DMS53 treated with DMSO at 0.1 percent for 48 hours (cell line): ENCODE results near the gene ZNF444.

Source experiments
- DNase-seq: peaks from one replicate; lab custom pipeline; 2025; ENCODE audit not compliant: unreplicated experiment; lab: John Stamatoyannopoulos, UW

The ZNF444 gene

DNA sequence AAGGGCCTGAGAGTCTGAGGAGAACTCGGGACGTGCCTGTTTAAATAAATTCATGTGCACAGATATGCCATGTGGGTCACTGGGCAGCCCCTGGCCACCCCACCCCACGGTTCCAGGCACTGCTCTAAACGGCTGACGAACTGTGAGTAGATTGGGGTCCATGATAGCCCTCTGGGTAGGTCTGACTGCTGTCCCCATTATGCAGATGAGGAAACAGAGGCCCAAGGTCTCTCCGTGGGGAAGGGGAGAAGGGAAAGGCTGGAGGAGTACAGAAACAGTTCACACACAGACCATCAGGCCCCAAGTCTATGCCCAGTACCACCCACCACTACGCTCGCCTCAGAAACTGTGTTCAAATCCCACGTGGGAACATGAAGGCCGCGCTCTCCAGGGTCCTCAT, 34.1 kb upstream of the ZNF444 start:
- DNase-seq: no peak

DNA sequence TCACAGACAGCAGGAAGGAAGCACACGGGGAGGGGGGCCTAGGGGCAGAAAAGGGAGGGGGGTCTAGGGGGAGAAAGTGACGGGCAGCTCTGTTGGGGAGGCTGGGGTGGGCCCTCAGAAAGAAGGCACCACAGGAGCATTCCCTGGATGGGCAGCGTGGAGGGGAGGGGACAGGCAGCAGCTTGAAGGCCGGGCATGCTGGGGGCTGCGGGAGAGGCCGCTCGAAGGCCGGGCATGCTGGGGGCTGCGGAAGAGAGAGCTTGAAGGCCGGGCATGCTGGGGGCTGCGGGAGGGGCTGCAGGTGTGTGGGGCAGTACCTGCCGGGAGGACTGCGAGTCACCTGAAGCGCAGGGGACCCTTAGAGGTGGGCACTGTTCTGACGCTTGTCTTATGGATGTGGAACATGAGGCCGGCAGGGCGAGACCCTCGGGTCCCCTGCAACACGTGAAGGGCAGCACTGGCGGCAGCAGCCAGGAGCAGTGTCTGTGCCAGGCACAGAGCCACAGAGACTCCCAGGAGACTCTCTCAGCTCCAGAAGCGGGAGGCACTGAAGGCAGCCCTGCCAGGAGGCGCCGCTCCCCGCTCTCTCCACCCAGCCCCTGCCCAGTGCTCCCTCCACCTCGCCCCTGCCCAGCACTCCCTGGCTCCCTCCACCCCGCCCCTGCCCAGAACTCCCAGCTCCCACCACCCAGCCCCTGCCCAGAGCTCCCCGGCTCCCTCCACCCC, 33.3 kb upstream of the ZNF444 start:
- no peak for DNase-seq

- no peak for DNase-seq
Observed at GRCh38 chr19:56108447-56109195, 32.5 kb upstream of the ZNF444 start.

DNA sequence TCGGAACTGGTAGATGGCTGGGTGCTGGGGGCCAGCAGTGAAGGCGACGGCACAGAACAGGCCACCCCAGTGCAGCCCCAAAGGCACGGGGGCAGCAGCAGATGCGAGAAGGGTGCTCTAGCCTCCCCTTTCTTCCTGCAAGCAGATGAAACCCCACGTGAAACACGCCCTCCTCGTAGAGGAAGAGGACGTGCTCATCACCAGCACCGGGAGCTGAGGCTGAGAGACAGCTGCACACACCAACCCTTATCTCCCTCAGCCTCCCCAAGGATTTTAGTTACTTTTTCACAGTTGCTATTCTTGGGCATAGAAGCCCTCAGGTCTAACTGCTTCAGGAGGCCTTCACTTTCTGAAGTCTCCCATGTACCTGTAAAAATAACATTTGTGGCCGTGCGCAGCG, 31.9 kb upstream of the ZNF444 start:
- no peak for DNase-seq

GRCh38 chr19:56110515-56111448, 30.3 kb upstream of the ZNF444 start:
- no peak for DNase-seq

- no peak for DNase-seq
Observed at GRCh38 chr19:56111601-56112312, 29.3 kb upstream of the ZNF444 start.

DNA sequence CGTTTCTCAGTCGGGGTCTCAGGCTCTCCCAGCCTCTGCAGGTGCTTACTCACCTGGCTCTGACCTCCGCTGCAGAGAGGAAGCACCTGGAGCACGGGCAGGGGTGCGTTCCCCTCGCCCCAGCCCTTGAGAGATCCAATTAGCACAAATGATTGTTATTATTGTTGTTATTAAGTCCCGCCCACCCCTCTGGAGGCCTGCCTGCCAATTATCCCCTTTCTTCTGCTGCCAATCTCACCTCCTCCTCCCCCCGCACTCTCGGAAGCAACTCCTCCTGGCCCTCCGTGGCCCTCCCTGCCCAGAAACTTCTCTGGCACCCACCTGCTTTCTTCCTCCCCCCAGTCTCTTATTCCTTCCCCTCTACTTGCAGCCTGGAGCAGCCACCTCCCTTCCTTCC, 28.8 kb upstream of the ZNF444 start:
- no peak for DNase-seq

DNA sequence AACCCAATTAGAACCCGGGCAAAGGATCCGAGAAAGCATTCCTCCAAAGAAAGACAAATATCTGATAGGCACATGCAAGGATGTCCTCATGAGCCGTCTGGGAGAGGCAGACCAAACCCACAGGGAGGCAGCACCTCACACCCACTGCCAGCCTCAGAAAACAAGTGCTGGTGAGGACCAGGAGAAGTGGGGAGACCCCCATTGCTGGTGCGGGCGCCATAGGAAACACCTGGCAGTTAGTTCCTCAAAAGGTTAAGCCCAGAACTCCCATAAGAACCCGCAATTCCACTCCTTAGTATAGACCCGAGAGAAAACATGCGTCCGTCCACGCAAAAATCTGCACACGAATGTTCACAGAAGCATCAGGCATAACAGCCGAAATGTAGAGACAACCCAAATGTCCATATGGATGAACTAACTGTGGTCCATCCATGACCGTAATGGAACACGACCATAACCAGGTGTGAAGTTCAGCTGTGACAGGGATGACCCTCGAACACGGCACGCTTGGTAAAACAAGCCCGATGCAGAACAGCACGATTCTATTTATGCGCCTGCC, 27.9 kb upstream of the ZNF444 start:
- DNase-seq: no peak

DNA sequence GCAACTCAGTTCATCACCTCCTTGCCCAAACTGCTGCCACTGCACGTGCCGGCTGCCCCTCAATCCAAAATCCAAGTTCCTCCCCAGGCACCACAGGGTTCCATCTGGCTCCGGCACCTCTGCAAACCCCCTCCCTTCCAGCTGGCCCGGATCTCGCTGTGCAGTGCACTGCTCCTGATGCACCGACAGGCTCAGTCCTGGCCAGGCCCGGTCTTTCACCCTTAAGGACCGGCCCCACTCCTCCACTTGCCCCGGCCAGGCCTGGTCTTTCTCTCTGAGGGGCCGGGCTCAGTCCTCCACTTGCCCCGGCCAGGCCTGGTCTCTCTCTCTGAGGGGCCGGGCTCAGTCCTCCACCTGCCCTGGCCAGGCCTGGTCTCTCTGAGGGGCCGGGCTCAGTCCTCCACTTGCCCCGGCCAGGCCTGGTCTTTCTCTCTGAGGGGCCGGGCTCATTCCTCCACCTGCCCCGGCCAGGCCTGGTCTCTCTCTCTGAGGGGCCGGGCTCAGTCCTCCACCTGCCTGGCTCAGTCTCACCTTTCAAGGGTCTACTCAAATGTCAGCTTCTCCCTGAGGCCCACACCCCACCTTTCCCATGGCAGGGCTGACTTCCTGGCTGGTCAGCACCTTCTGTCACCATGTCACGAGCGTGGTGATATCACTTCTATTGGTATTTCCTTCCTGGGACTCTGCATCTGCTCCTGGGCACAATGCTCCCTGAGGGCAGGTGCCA, 26.9 kb upstream of the ZNF444 start:
- DNase-seq: no peak

DNA sequence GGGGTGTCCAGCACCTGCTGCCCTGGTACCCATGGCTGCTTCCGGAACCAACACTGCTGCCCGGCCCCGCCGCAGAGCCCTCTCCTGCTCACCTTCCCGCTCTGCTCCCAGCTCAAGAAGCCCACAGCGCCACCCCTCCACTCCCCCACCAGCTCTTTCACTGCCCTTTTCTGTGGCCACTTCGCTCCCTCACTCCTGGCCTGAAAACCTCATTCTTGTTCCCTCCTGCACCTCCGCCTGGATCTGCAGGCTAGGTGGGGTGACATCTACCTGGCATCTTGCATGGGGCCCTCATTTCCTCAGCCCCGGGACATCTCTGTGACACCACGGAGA, 26.3 kb upstream of the ZNF444 start:
- no peak for DNase-seq

DNA sequence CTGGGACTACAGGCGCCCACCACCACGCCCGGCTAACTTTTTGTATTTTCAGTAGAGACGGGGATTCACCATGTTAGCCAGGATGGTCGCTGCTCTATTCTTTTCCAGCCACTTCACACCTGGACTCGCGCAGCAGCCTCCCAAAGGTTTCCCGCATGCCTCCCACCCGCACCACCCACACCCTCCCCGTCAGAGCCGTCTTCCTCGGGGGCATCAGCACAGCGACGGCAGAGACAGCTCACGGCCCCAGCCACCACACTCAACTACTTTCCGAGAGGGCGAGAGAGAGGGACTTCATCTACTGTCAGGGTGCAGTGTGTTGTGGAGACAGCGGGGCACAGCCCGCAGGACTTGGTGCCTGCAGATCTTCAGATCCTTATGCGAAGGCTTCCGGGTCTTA, 25.6 kb upstream of the ZNF444 start:
- DNase-seq: no peak

DNA sequence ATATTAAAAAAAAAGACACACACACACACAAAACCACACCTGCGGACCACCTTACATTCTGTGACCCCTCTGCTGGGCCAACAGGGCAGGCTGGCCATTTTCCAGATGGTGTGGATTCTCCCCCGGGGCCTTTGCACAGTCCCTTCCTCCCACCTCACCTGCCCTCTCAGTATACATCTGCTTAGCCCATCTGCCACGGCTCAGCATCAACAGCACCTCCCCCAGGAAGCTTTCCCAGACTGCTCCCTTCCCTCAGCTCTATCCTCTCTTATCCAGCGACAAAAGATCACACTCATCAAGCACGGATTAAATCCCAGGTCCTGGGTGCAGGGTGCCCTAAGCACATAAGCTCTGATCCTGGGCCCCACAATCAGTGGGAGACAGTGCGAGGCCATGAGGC, 24.5 kb upstream of the ZNF444 start:
- no peak for DNase-seq

- DNase-seq: no peak
Observed at GRCh38 chr19:56117376-56117884, 23.7 kb upstream of the ZNF444 start.

DNA sequence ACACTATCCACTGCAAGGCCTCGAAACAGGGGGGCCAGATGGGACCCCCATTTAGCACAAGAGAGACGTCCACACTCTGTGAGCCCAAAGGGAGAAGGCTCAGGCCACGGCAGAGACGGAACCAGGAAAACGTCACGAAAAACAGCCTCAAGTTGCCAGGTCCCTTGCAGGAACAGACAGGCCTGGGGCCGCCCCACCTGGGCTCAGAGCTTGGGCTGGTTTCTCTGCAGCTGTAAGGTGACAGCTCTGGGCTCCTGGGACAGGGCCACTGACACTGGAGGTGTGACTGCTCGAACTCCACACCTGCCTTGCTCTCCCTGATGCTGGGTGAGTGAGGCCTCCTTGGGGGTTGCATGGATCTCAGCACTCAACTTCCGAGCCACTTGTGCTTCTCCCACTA, 23.2 kb upstream of the ZNF444 start:
- DNase-seq: no peak

DNA sequence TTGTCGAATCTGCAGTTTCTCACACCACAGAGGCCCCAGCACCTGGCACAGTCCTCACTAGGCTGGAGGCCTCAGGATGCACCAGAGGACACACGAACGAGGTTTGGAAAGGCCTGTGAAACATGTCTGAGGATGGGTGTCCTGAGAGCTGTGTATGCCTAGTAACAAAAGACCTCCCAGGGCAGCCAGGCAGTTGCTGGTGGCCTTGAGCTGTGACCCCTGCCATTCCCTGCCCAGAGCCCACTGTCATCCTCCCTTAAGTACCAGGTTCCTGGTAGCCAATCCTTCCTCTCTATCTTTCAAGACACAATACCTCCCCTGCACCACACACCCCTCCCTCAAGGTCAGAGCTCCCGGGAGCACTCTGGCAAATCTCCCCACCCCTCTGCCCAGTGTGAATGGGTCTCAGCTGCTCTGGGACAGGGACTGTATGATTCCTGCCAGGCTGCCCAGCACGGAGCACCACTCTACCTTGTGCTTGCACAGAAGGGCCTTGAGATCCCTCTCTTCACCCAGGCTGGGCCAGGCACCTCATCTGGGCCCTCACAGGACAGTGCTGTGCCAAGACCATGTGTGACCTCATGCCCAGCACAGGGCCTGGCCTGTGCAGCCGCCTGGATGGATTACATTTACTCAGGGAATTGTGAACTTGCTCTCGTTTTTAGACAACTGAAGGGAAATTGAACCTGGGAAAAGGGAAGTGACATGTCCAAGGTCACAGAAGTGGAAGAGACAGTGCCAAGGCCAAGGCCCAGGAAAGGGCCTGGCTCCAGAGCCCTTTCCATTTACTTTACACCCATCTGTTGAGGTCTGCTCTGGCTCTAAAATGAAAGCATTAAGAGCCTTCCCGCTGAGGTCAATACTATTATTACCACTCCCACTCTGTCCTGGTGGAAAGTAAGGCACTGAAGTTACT, 22.2 kb upstream of the ZNF444 start:
- DNase-seq: no peak

DNA sequence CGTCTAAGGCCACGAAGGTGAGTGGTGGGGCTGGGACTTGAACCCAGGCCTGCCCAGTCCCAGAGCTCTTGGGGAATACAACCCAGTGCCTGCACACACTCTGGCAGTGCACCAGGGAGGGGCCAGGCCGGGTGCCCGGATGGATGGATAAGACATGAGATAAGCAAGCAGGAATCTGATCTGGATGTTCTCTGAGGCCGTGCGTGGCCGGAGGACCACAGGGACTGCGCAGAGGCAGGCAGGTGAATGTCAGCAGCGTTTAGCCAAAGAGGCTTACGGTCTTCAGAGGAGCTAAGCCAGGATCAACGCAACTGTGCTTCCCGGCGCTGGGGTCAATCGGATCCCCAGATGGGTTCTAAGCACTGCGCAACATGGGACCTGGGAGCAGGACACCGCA, 21.5 kb upstream of the ZNF444 start:
- no peak for DNase-seq

DNA sequence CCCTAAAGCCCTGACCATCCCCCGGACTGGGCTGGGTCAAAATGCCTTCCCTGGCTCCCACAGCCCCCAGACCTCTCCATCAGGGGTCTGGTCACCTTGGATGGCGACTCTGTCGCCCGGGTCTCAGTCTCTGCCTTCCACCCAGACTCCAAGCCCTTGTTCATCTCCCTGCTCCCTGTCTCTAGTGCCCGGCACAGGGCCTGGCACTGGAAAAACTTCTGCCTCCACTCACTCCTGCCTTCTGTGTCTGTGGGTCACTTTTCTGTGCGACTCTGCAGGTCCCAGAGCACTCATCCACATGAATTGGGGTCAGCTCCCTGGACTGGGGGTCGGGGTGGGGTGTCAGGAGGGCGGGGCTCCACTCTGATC, 21.1 kb upstream of the ZNF444 start:
- DNase-seq: no peak

DNA sequence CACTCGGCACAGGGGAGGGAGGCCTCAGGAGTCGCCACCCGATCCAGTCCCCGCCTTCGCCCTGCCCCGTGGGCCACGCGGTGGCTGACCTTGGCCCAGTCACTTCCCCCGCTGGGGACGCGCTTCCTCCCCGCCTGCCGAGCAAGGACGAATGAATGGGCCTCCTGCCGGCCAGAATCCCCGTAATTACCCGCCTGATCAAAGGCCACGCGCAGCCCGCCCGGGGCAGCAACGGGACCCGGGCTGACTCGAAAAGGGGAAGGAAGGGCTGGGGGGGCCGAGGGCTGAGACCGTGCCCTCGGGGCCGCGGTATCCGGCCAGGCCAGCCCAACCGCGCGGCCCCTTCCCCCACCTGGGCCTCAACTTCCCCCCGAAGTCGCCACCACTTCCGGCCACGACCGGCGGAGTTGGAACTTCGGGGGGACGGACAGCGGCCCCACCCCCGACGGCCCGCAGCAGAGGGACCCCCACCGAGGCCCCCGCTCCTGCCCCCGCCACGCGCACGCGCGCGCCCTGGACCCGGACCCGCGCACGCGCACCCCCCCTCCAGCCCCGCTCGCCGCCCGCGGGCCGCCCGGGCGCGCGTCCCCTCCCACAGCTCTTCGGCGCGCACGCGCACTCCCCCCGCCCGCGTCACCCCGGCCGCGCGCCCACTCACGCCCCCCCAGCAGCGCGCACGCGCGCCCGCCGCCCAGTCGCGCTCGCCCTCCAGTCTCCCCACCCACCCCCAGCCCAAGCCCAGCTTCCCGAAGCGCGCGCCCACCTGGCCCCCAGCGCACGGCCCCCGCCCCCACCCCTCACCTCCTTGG, 20.5 kb upstream of the ZNF444 start:
- DNase-seq: peak; percentile 34
